Immature natural killer cell (primary cell): Measurements from ENCODE around the gene LRP1B. TPM values are rescaled to one million over a fixed set of nuclear protein-coding genes. Genes with fewer than 3 reads are reported as not detected.

ENCODE experiments used
- DNase-seq, 3 donors: peaks; one replicate each; pipeline ENCODE4 v3.0.0; 2022; ENCODE audit warnings: mixed read lengths in 1 of 3
- H3K27ac Mint-ChIP-seq, 6 donors: one replicate each; pipeline ENCODE4 v1.8.0; 2020; ENCODE audit warnings: mixed read lengths in 6 of 6, mild to moderate bottlenecking in 5 of 6, inconsistent platforms in 4 of 6, moderate library complexity in 3 of 6
- H3K27me3 Mint-ChIP-seq, 3 donors: one replicate each; pipeline ENCODE4 v1.8.0; 2020 to 2021; ENCODE audit warnings: low read depth in 3 of 3, mild to moderate bottlenecking in 3 of 3, mixed read lengths in 3 of 3, moderate library complexity in 3 of 3, inconsistent platforms in 1 of 3
- H3K36me3 Mint-ChIP-seq, 3 donors: one replicate each; pipeline ENCODE4 v1.8.0; 2020; ENCODE audit warnings: mixed read lengths in 3 of 3, inconsistent platforms in 2 of 3, mild to moderate bottlenecking in 2 of 3
- H3K4me1 Mint-ChIP-seq, 2 donors: one replicate each; pipeline ENCODE4 v1.8.0; 2020; ENCODE audit warnings: inconsistent platforms in 2 of 2, mild to moderate bottlenecking in 2 of 2, mixed read lengths in 2 of 2, moderate library complexity in 1 of 2
- H3K4me3 Mint-ChIP-seq, 5 donors: one replicate each; pipeline ENCODE4 v1.8.0; 2020; ENCODE audit warnings: mild to moderate bottlenecking in 5 of 5, mixed read lengths in 5 of 5, inconsistent platforms in 3 of 5, moderate library complexity in 3 of 5
- H3K9me3 Mint-ChIP-seq, 6 donors: one replicate each; pipeline ENCODE4 v1.8.0; 2020; ENCODE audit warnings: mild to moderate bottlenecking in 6 of 6, mixed read lengths in 6 of 6, inconsistent platforms in 4 of 6, moderate library complexity in 3 of 6
- polyA plus RNA-seq, 3 donors: library from polyadenylated mRNA; unstranded; fragments of 300-500 nt; fragmentation: Illumina TruSeq; gene quantifications; one replicate each; pipeline ENCODE4 v1.2.3, GENCODE V29; 2021

The LRP1B gene
- polyA plus RNA-seq, 3 donors from 2014 or later = not detected

- no peaks in the 10 kb centered on the region for H3K27me3 Mint-ChIP-seq
- H3K4me1 Mint-ChIP-seq = no peaks in the 10 kb centered on the region
- no peak overlapping the region for H3K4me3 Mint-ChIP-seq
- no peak overlapping the region for H3K27ac Mint-ChIP-seq
- peaks cover 0 to 20% (median 5%) of the 10 kb centered on the region in 6 donors for H3K9me3 Mint-ChIP-seq
- no peak for DNase-seq
- no peaks in the 10 kb centered on the region for H3K36me3 Mint-ChIP-seq
Observed at GRCh38 chr2:142045641-142046040, 85.2 kb downstream of the LRP1B start.

- H3K36me3 Mint-ChIP-seq = no peaks in the 10 kb centered on the region
- H3K27me3 Mint-ChIP-seq = no peaks in the 10 kb centered on the region
- no peak for DNase-seq
- H3K4me3 Mint-ChIP-seq = no peak overlapping the region
- peaks cover 0 to 22% (median 9%) of the 10 kb centered on the region in 6 donors for H3K9me3 Mint-ChIP-seq
- H3K4me1 Mint-ChIP-seq = no peaks in the 10 kb centered on the region
- no peak overlapping the region for H3K27ac Mint-ChIP-seq
Observed at GRCh38 chr2:142044197-142044596, 86.6 kb downstream of the LRP1B start.

- Mint-ChIP-seq H3K27me3 (no peaks in the 10 kb centered on the region), H3K27ac (no peak overlapping the region), H3K4me3 (no peak overlapping the region), H3K9me3 (peaks cover 0 to 27% (median 11%) of the 10 kb centered on the region in 6 donors), H3K36me3 (no peaks in the 10 kb centered on the region), H3K4me1 (no peaks in the 10 kb centered on the region)
- no peak for DNase-seq
Observed at GRCh38 chr2:142042536-142043199, 88.1 kb downstream of the LRP1B start.

- no peak overlapping the region for H3K27ac Mint-ChIP-seq
- no peaks in the 10 kb centered on the region for H3K4me1 Mint-ChIP-seq
- no peak for DNase-seq
- H3K4me3 Mint-ChIP-seq = no peak overlapping the region
- no peaks in the 10 kb centered on the region for H3K27me3 Mint-ChIP-seq
- H3K9me3 Mint-ChIP-seq = peaks cover 2 to 30% (median 12%) of the 10 kb centered on the region in 6 donors
- no peaks in the 10 kb centered on the region for H3K36me3 Mint-ChIP-seq
Observed at GRCh38 chr2:142041996-142042395, 88.8 kb downstream of the LRP1B start.

GRCh38 chr2:142041105-142041504, 89.7 kb downstream of the LRP1B start:
- Mint-ChIP-seq H3K27me3 (no peaks in the 10 kb centered on the region), H3K36me3 (no peaks in the 10 kb centered on the region), H3K27ac (no peak overlapping the region), H3K9me3 (peaks cover 2 to 30% (median 12%) of the 10 kb centered on the region in 6 donors), H3K4me3 (no peak overlapping the region), H3K4me1 (no peaks in the 10 kb centered on the region)
- DNase-seq = no peak

- Mint-ChIP-seq H3K4me3 (no peak overlapping the region), H3K27me3 (no peaks in the 10 kb centered on the region), H3K4me1 (no peaks in the 10 kb centered on the region), H3K27ac (no peak overlapping the region), H3K9me3 (peaks cover 2 to 35% (median 12%) of the 10 kb centered on the region in 6 donors), H3K36me3 (no peaks in the 10 kb centered on the region)
- no peak for DNase-seq
Observed at GRCh38 chr2:142040556-142040955, 90.3 kb downstream of the LRP1B start.

GRCh38 chr2:142038826-142039225, 92.0 kb downstream of the LRP1B start:
- no peak overlapping the region for H3K4me3 Mint-ChIP-seq
- no peak for DNase-seq
- H3K36me3 Mint-ChIP-seq = no peaks in the 10 kb centered on the region
- H3K9me3 Mint-ChIP-seq = peaks cover 2 to 36% (median 14%) of the 10 kb centered on the region in 6 donors
- no peaks in the 10 kb centered on the region for H3K27me3 Mint-ChIP-seq
- no peak overlapping the region for H3K27ac Mint-ChIP-seq
- no peaks in the 10 kb centered on the region for H3K4me1 Mint-ChIP-seq

GRCh38 chr2:142037744-142038143, 93.1 kb downstream of the LRP1B start:
- H3K36me3 Mint-ChIP-seq = no peaks in the 10 kb centered on the region
- H3K4me3 Mint-ChIP-seq = no peak overlapping the region
- H3K9me3 Mint-ChIP-seq = peaks cover 2 to 46% (median 15%) of the 10 kb centered on the region in 6 donors
- H3K27ac Mint-ChIP-seq = no peak overlapping the region
- H3K27me3 Mint-ChIP-seq = no peaks in the 10 kb centered on the region
- no peaks in the 10 kb centered on the region for H3K4me1 Mint-ChIP-seq
- DNase-seq = no peak

GRCh38 chr2:142037066-142037465, 93.8 kb downstream of the LRP1B start:
- H3K27ac Mint-ChIP-seq = no peak overlapping the region
- H3K27me3 Mint-ChIP-seq = no peaks in the 10 kb centered on the region
- H3K4me1 Mint-ChIP-seq = no peaks in the 10 kb centered on the region
- H3K9me3 Mint-ChIP-seq = peaks cover 5 to 51% (median 18%) of the 10 kb centered on the region in 6 donors
- H3K36me3 Mint-ChIP-seq = no peaks in the 10 kb centered on the region
- no peak overlapping the region for H3K4me3 Mint-ChIP-seq
- no peak for DNase-seq

- Mint-ChIP-seq H3K27me3 (no peaks in the 10 kb centered on the region), H3K4me3 (no peak overlapping the region), H3K4me1 (no peaks in the 10 kb centered on the region), H3K27ac (no peak overlapping the region), H3K36me3 (no peaks in the 10 kb centered on the region), H3K9me3 (peaks cover 9 to 47% (median 19%) of the 10 kb centered on the region in 6 donors)
- DNase-seq = no peak
Observed at GRCh38 chr2:142033393-142033792, 97.4 kb downstream of the LRP1B start.

GRCh38 chr2:142031656-142032055, 99.2 kb downstream of the LRP1B start:
- Mint-ChIP-seq H3K4me1 (no peaks in the 10 kb centered on the region), H3K4me3 (no peak overlapping the region), H3K9me3 (peaks cover 9 to 44% (median 14%) of the 10 kb centered on the region in 6 donors), H3K27ac (no peak overlapping the region), H3K27me3 (no peaks in the 10 kb centered on the region), H3K36me3 (no peaks in the 10 kb centered on the region)
- DNase-seq = no peak

- no peak for DNase-seq
- no peaks in the 10 kb centered on the region for H3K4me1 Mint-ChIP-seq
- H3K27ac Mint-ChIP-seq = no peak overlapping the region
- H3K36me3 Mint-ChIP-seq = no peaks in the 10 kb centered on the region
- peaks cover 9 to 41% (median 13%) of the 10 kb centered on the region in 6 donors for H3K9me3 Mint-ChIP-seq
- no peak overlapping the region for H3K4me3 Mint-ChIP-seq
- no peaks in the 10 kb centered on the region for H3K27me3 Mint-ChIP-seq
Observed at GRCh38 chr2:142030735-142031134, 100.1 kb downstream of the LRP1B start.

- peaks cover 9 to 48% (median 12%) of the 10 kb centered on the region in 6 donors for H3K9me3 Mint-ChIP-seq
- H3K27ac Mint-ChIP-seq = no peak overlapping the region
- no peaks in the 10 kb centered on the region for H3K4me1 Mint-ChIP-seq
- DNase-seq = no peak
- no peaks in the 10 kb centered on the region for H3K36me3 Mint-ChIP-seq
- peaks cover 0 to 2% (median 0%) of the 10 kb centered on the region in 3 donors for H3K27me3 Mint-ChIP-seq
- H3K4me3 Mint-ChIP-seq = no peak overlapping the region
Observed at GRCh38 chr2:142029974-142030373, 100.8 kb downstream of the LRP1B start.

GRCh38 chr2:142025394-142025793, 105.4 kb downstream of the LRP1B start:
- Mint-ChIP-seq H3K4me3 (no peak overlapping the region), H3K27me3 (peaks cover 0 to 2% (median 0%) of the 10 kb centered on the region in 3 donors), H3K36me3 (no peaks in the 10 kb centered on the region), H3K9me3 (peaks cover 6 to 34% (median 8%) of the 10 kb centered on the region in 6 donors), H3K27ac (no peak overlapping the region), H3K4me1 (no peaks in the 10 kb centered on the region)
- DNase-seq = no peak

GRCh38 chr2:142020368-142020767, 110.4 kb downstream of the LRP1B start:
- no peaks in the 10 kb centered on the region for H3K4me1 Mint-ChIP-seq
- H3K4me3 Mint-ChIP-seq = no peak overlapping the region
- H3K27me3 Mint-ChIP-seq = peaks cover 0 to 2% (median 0%) of the 10 kb centered on the region in 3 donors
- peaks cover 5 to 46% (median 9%) of the 10 kb centered on the region in 6 donors for H3K9me3 Mint-ChIP-seq
- no peaks in the 10 kb centered on the region for H3K36me3 Mint-ChIP-seq
- DNase-seq = no peak
- H3K27ac Mint-ChIP-seq = no peak overlapping the region
